Adrenal gland (tissue), 5 donors: Measurements from ENCODE around the gene TLN1.

Source experiments
- CTCF ChIP-seq, 6 experiments: fragments of 450-650 bp in 4 of 6; fragments of 200-600 bp in 2 of 6; sonication (generic) in 1 of 6; IDR thresholded peaks; 1 replicate in 5 of 6; 2 replicates in 1 of 6; pipeline versions ENCODE4 v1.5.1 to v1.8.0; 2016 to 2021; ENCODE audit warnings: antibody characterized with exemption in 6 of 6, mild to moderate bottlenecking in 2 of 6, moderate library complexity in 1 of 6
- POLR2A ChIP-seq, 2 donors: fragments of 450-650 bp; IDR thresholded peaks; one replicate each; pipeline ENCODE4 v1.6.1; 2017; ENCODE audit warnings: antibody characterized with exemption in 2 of 2, mild to moderate bottlenecking in 2 of 2, moderate library complexity in 1 of 2
- donor health status: DM: no; HTN: no; CAD: no.

- no peak for TF ChIP-seq CTCF (IDR thresholded peaks at IDR 0.05)
- no peak for TF ChIP-seq POLR2A (IDR thresholded peaks at IDR 0.05)
Observed at GRCh38 chr9:35741740-35742139, 9.7 kb upstream of the TLN1 start.
